ENCODE results near the gene AFAP1L1.

AFAP1L1 gene

GRCh38 chr5:149352169-149352568, 80.5 kb downstream of the AFAP1L1 start:
- no peak for DNase-seq (ENCODE audit: low read depth)

GRCh38 chr5:149353911-149354310, 82.3 kb downstream of the AFAP1L1 start:
- no peak for DNase-seq (ENCODE audit: low read depth)

- no peak for DNase-seq (ENCODE audit: low read depth)
Measured at GRCh38 chr5:149355688-149356087, 84.0 kb downstream of the AFAP1L1 start.

- no peak for DNase-seq (ENCODE audit: low read depth)
Measured at GRCh38 chr5:149356391-149356790, 84.7 kb downstream of the AFAP1L1 start.

GRCh38 chr5:149357370-149358293, 86.0 kb downstream of the AFAP1L1 start, which contains the start of gene PCYOX1L:
Gene PCYOX1L (plus strand): TSS chr5:149358046. CDS start chr5:149358069, 23 bp downstream.
- DNase-seq (ENCODE audit: low read depth), result peak; percentile 97

GRCh38 chr5:149358294-149358651, 86.6 kb downstream of the AFAP1L1 start:
- no peak for DNase-seq (ENCODE audit: low read depth)

- no peak for DNase-seq (ENCODE audit: low read depth)
Measured at GRCh38 chr5:149358868-149359495, 87.3 kb downstream of the AFAP1L1 start.

GRCh38 chr5:149360272-149360671, 88.6 kb downstream of the AFAP1L1 start:
- no peak for DNase-seq (ENCODE audit: low read depth)

GRCh38 chr5:149362541-149362940, 90.9 kb downstream of the AFAP1L1 start:
- DNase-seq (ENCODE audit: low read depth), result no peak

- no peak for DNase-seq (ENCODE audit: low read depth)
Measured at GRCh38 chr5:149363358-149363757, 91.7 kb downstream of the AFAP1L1 start.

- no peak for DNase-seq (ENCODE audit: low read depth)
Measured at GRCh38 chr5:149363936-149364335, 92.3 kb downstream of the AFAP1L1 start.

- DNase-seq (ENCODE audit: low read depth), result no peak
Measured at GRCh38 chr5:149364719-149365118, 93.1 kb downstream of the AFAP1L1 start.

- no peak for DNase-seq (ENCODE audit: low read depth)
Measured at GRCh38 chr5:149365418-149365817, 93.8 kb downstream of the AFAP1L1 start.

GRCh38 chr5:149366169-149366729, 94.6 kb downstream of the AFAP1L1 start:
- no peak for DNase-seq (ENCODE audit: low read depth)

- DNase-seq (ENCODE audit: low read depth), result peak; percentile 11
Measured at GRCh38 chr5:149367249-149367971, 95.8 kb downstream of the AFAP1L1 start.

- no peak for DNase-seq (ENCODE audit: low read depth)
Measured at GRCh38 chr5:149367972-149368645, 96.5 kb downstream of the AFAP1L1 start.

- DNase-seq (ENCODE audit: low read depth), result no peak
Measured at GRCh38 chr5:149370878-149371277, 99.2 kb downstream of the AFAP1L1 start.

- DNase-seq (ENCODE audit: low read depth), result peak; percentile 58
Measured at GRCh38 chr5:149371296-149371962, 99.8 kb downstream of the AFAP1L1 start.

- no peak for DNase-seq (ENCODE audit: low read depth)
Measured at GRCh38 chr5:149372076-149372795, 100.6 kb downstream of the AFAP1L1 start.

- DNase-seq (ENCODE audit: low read depth), result no peak
Measured at GRCh38 chr5:149372932-149373331, 101.3 kb downstream of the AFAP1L1 start.

Measured in stimulated activated CD8-positive, alpha-beta memory T cell treated with anti-CD3 and anti-CD28 coated beads, Interleukin-15, amount 100 ng/mL, for 1 hour (primary cell).